IMR-90 (cell line): ENCODE data around the gene HOXD12. TPM values are rescaled to one million over a fixed set of nuclear protein-coding genes. Genes with fewer than 3 reads are reported as not detected.

Experiments
- ATAC-seq: fragments of 200-7000 bp; cut with Tn5 transposase; 2 replicates; pipeline ENCODE4 v1.9.1; 2020; ENCODE audit warnings: low read depth, mild to moderate bottlenecking, moderate library complexity
- BruUV-seq: library from RNA; stranded (reverse); fragments of 400-500 nt; replicated peaks from 2 replicates; lab custom pipeline; 2021; lab: Mats Ljungman, UMichigan
- CTCF ChIA-PET: fragments of 300-600 bp; formaldehyde crosslinking; extraction: SDS; loops from one replicate; lab custom pipeline; 2021; ENCODE audit warnings: antibody characterized with exemption; lab: Yijun Ruan, JAX
- POLR2A ChIA-PET: fragments of 300-600 bp; sonication (Branson Sonifier 250); formaldehyde crosslinking; loops from one replicate; lab custom pipeline; 2022; ENCODE audit warnings: antibody characterized with exemption; ENCODE audit not compliant: unreplicated experiment; lab: Charles Lee
- DNase-seq: peaks from one replicate; pipeline ENCODE4 v3.0.0; 2013
- H2AFZ ChIP-seq: replicated peaks from 2 replicates; pipeline ENCODE3; 2013; ENCODE audit warnings: low read length, mild to moderate bottlenecking; ENCODE audit not compliant: poor library complexity
- H2AK5ac ChIP-seq: 2 replicates; pipeline ENCODE4 v1.6.1; 2013; ENCODE audit warnings: low read depth, low read length, inconsistent platforms
- H2AK9ac ChIP-seq: replicated peaks from 2 replicates; pipeline ENCODE3; 2013; ENCODE audit warnings: mild to moderate bottlenecking, low read depth, low read length, moderate library complexity; ENCODE audit not compliant: poor library complexity
- H2BK120ac ChIP-seq: 2 replicates; pipeline ENCODE4 v1.6.1; 2013; ENCODE audit warnings: low read depth, low read length, inconsistent platforms
- H2BK15ac ChIP-seq: 3 replicates; pipeline ENCODE4 v1.6.1; 2013; ENCODE audit warnings: low read depth, low read length, inconsistent platforms
- H2BK20ac ChIP-seq: 2 replicates; pipeline ENCODE4 v1.6.1; 2013; ENCODE audit warnings: low read depth, mild to moderate bottlenecking, inconsistent platforms, low read length, moderate library complexity
- H2BK5ac ChIP-seq: 2 replicates; pipeline ENCODE4 v1.6.1; 2013; ENCODE audit warnings: mild to moderate bottlenecking, low read depth, low read length, inconsistent platforms; ENCODE audit not compliant: poor library complexity, severe bottlenecking
- H3K14ac ChIP-seq: replicated peaks from 2 replicates; pipeline ENCODE4 v1.6.1; 2013; ENCODE audit warnings: low read depth, low read length, inconsistent platforms
- H3K18ac ChIP-seq: 2 replicates; pipeline ENCODE4 v1.6.1; 2013; ENCODE audit warnings: low read depth, low read length, control low read depth
- H3K23ac ChIP-seq: 2 replicates; pipeline ENCODE4 v1.6.1; 2013; ENCODE audit warnings: low read depth, low read length, inconsistent platforms
- H3K27ac ChIP-seq: 2 replicates; pipeline ENCODE4 v1.5.1; 2013; ENCODE audit warnings: mild to moderate bottlenecking, control low read depth, low read length; ENCODE audit not compliant: insufficient read depth
- H3K27me3 ChIP-seq: 2 replicates; pipeline ENCODE4 v1.6.1; 2013; ENCODE audit warnings: low read length; ENCODE audit not compliant: control insufficient read depth, insufficient read depth
- H3K36me3 ChIP-seq: 2 replicates; pipeline ENCODE4 v1.6.1; 2013; ENCODE audit warnings: low read length, mixed read lengths; ENCODE audit not compliant: control insufficient read depth, insufficient read depth
- H3K4ac ChIP-seq: 2 replicates; pipeline ENCODE4 v1.6.1; 2013; ENCODE audit warnings: low read depth, low read length, inconsistent platforms
- H3K4me1 ChIP-seq: 2 replicates; pipeline ENCODE4 v1.6.1; 2013; ENCODE audit warnings: low read length, mixed read lengths; ENCODE audit not compliant: control insufficient read depth, insufficient read depth
- H3K4me2 ChIP-seq: 2 replicates; pipeline ENCODE4 v1.6.1; 2013; ENCODE audit warnings: low read depth, mild to moderate bottlenecking, control low read depth, low read length, moderate library complexity
- H3K4me3 ChIP-seq: 2 replicates; pipeline ENCODE4 v1.5.1; 2013; ENCODE audit warnings: low read depth, mild to moderate bottlenecking, control low read depth, low read length, moderate library complexity; ENCODE audit not compliant: insufficient read depth
- H3K56ac ChIP-seq: 2 replicates; pipeline ENCODE4 v1.6.1; 2013; ENCODE audit warnings: low read length, inconsistent platforms; ENCODE audit not compliant: insufficient read depth; ENCODE audit errors: extremely low read depth
- H3K79me1 ChIP-seq, 2 experiments: 2 replicates each; pipeline ENCODE4 v1.6.1; 2013; ENCODE audit warnings: low read length in 2 of 2, inconsistent platforms in 1 of 2, low read depth in 1 of 2
- H3K9ac ChIP-seq: 2 replicates; pipeline ENCODE4 v1.6.1; 2013; ENCODE audit warnings: low read depth, low read length, control low read depth
- H3K9me1 ChIP-seq: 2 replicates; pipeline ENCODE4 v1.6.1; 2013; ENCODE audit warnings: low read length, inconsistent platforms; ENCODE audit not compliant: insufficient read depth
- H3K9me3 ChIP-seq: 2 replicates; pipeline ENCODE4 v1.6.1; 2013; ENCODE audit warnings: low read length; ENCODE audit not compliant: control insufficient read depth, insufficient read depth
- H4K20me1 ChIP-seq: 2 replicates; pipeline ENCODE4 v1.6.1; 2013; ENCODE audit warnings: low read length, inconsistent platforms; ENCODE audit not compliant: insufficient read depth
- H4K5ac ChIP-seq: 2 replicates; pipeline ENCODE4 v1.6.1; 2013; ENCODE audit warnings: mild to moderate bottlenecking, low read depth, low read length, control low read depth
- H4K8ac ChIP-seq, 2 experiments: 2 replicates each; pipeline ENCODE4 v1.6.1; 2013; ENCODE audit warnings: low read depth in 2 of 2, low read length in 2 of 2, control low read depth in 1 of 2, inconsistent platforms in 1 of 2
- H4K91ac ChIP-seq: 2 replicates; pipeline ENCODE4 v1.6.1; 2013; ENCODE audit warnings: low read depth, low read length, inconsistent platforms; ENCODE audit not compliant: insufficient read depth
- BHLHE40 ChIP-seq: fragments of 150-350 bp; IDR thresholded peaks from 2 replicates; pipeline ENCODE4 v1.6.1; 2016; ENCODE audit warnings: mild to moderate bottlenecking, low read depth, low read length
- CEBPB ChIP-seq: IDR thresholded peaks from 2 replicates; pipeline ENCODE4 v1.6.1; 2012; ENCODE audit warnings: low read depth, low read length, improper control_type of control experiment
- CHD1 ChIP-seq: IDR thresholded peaks from 2 replicates; pipeline ENCODE4 v1.6.1; 2012; ENCODE audit warnings: low read depth, low read length, improper control_type of control experiment
- FOS ChIP-seq: fragments of 150-350 bp; IDR thresholded peaks from 2 replicates; pipeline ENCODE4 v1.6.1; 2016; ENCODE audit warnings: low read depth, low read length
- MAFK ChIP-seq: IDR thresholded peaks from 2 replicates; pipeline ENCODE4 v1.6.1; 2012; ENCODE audit warnings: low read depth, low read length, improper control_type of control experiment
- MAZ ChIP-seq: IDR thresholded peaks from 2 replicates; pipeline ENCODE4 v1.6.1; 2012; ENCODE audit warnings: low read depth, mild to moderate bottlenecking, low read length, improper control_type of control experiment, moderate library complexity, borderline replicate concordance
- MXI1 ChIP-seq: IDR thresholded peaks from 2 replicates; pipeline ENCODE4 v1.6.1; 2012; ENCODE audit warnings: low read depth, mild to moderate bottlenecking, low read length, moderate library complexity, borderline replicate concordance
- NFE2L2 ChIP-seq: fragments of 150-350 bp; IDR thresholded peaks from 2 replicates; pipeline ENCODE4 v1.6.1; 2016; ENCODE audit warnings: low read depth, mild to moderate bottlenecking, low read length
- POLR2A ChIP-seq: IDR thresholded peaks from 2 replicates; pipeline ENCODE4 v1.6.1; 2012; ENCODE audit warnings: mild to moderate bottlenecking, low read depth, low read length
- RAD21 ChIP-seq: IDR thresholded peaks from 2 replicates; pipeline ENCODE4 v1.6.1; 2012; ENCODE audit warnings: low read length, improper control_type of control experiment
- RCOR1 ChIP-seq: IDR thresholded peaks from 2 replicates; pipeline ENCODE4 v1.6.1; 2012; ENCODE audit warnings: mild to moderate bottlenecking, low read length, improper control_type of control experiment; ENCODE audit not compliant: insufficient replicate concordance
- RFX5 ChIP-seq: IDR thresholded peaks from 2 replicates; pipeline ENCODE4 v1.8.0; 2012; ENCODE audit warnings: low read depth, mild to moderate bottlenecking, low read length, moderate library complexity
- SMC3 ChIP-seq: fragments of 150-350 bp; IDR thresholded peaks from 2 replicates; pipeline ENCODE4 v1.6.1; 2016; ENCODE audit warnings: low read depth, mild to moderate bottlenecking, antibody characterized with exemption, low read length, moderate library complexity
- WGBS, 2 experiments: methylation state at CpG; one replicate each; pipeline versions ENCODE4 v1.1.5 to v1.1.7; 2013; ENCODE audit warnings: missing lambda C conversion rate in 2 of 2; ENCODE audit not compliant: insufficient read length in 1 of 2; ENCODE audit errors: extremely low coverage in 2 of 2; 5-methylcytosine and 5-hydroxymethylcytosine counted together
- dilution Hi-C: fragments of 300-500 bp; cut with HindIII; formaldehyde crosslinking; loops from one replicate; pipeline ENCODE4 v1.14.3; 2018; ENCODE audit warnings: low sequenced_read_pairs; ENCODE audit not compliant: unreplicated experiment
- in situ Hi-C: fragments of 300-500 bp; cut with MboI; formaldehyde crosslinking; loops from 3 replicates; pipeline ENCODE4 v1.14.3; 2019; ENCODE audit warnings: low sequenced_read_pairs, inconsistent platforms, mixed read lengths
- intact Hi-C: fragments of 100-400 bp; cut with micrococcal nuclease; formaldehyde crosslinking; loops from 2 replicates; pipeline ENCODE4 v1.10.0; 2022
- polyA plus RNA-seq, 3 experiments: library from polyadenylated mRNA; depleted of rRNA; stranded (reverse); fragments of >200 nt; gene quantifications; 2 replicates each; pipeline ENCODE4 v1.2.3, GENCODE V29; 2012; ENCODE audit warnings: low replicate concordance in 1 of 3
- total RNA-seq: library from RNA; depleted of rRNA; stranded (reverse); fragments of >200 nt; gene quantifications from 2 replicates; pipeline ENCODE4 v1.2.3, GENCODE V29; 2012
- TF ChIP-seq, protein P1 (sequence below): fragments of 150-350 bp; IDR thresholded peaks from 2 replicates; pipeline ENCODE4 v1.6.1; 2016; ENCODE audit warnings: low read depth, mild to moderate bottlenecking, low read length, moderate library complexity, borderline replicate concordance
- TF ChIP-seq, protein P2 (sequence below): conservative IDR thresholded peaks from 2 replicates; pipeline ENCODE4 v1.5.1; 2012; ENCODE audit warnings: mild to moderate bottlenecking, low read depth, low read length, improper control_type of control experiment
- TF ChIP-seq, protein P3 (sequence below): fragments of 150-350 bp; IDR thresholded peaks from 2 replicates; pipeline ENCODE4 v1.6.1; 2017; ENCODE audit warnings: mild to moderate bottlenecking, antibody characterized with exemption, low read length, low read depth

The HOXD12 gene
- total and polyA plus RNA-seq, 2 of the 4 experiments (the other 2 are of a cell fraction): not detected

GRCh38 chr2:176093898-176094249 lies 5.7 kb upstream of the HOXD12 start:
- dilution Hi-C loops: no loop called here
- H3K4me3 ChIP-seq: no peak overlapping the region
- ATAC-seq (no peak), DNase-seq (no peak)
- H2BK20ac ChIP-seq: no peak overlapping the region
- no peaks in the 10 kb centered on the region for H4K20me1 ChIP-seq
- no peak overlapping the region for H2BK120ac ChIP-seq
- no CpG with 5 or more reads among the region's 8 CpGs for WGBS, 2 experiments
- H2BK15ac ChIP-seq: no peak overlapping the region
- no peaks in the 10 kb centered on the region for H3K9me1 ChIP-seq
- no peak overlapping the region for H4K5ac ChIP-seq
- CTCF ChIA-PET: interaction anchor here (1.5 kb wide), 1 partner anchor 404 kb away, joined by 5 read pairs; no protein-coding TSS in a partner anchor
- no peaks in the 10 kb centered on the region for H3K79me1 ChIP-seq
- H3K9me3 ChIP-seq: peaks cover 9% of the 10 kb centered on the region
- H4K8ac ChIP-seq: no peak overlapping the region
- no peak overlapping the region for H3K4me2 ChIP-seq
- no peak overlapping the region for H2BK5ac ChIP-seq
- H3K23ac ChIP-seq: no peak overlapping the region
- in situ Hi-C loops: loop anchor here (10.0 to 25.0 kb wide), 4 partner anchors 409 to 1357 kb away; no protein-coding TSS in a partner anchor
- no peak overlapping the region for H3K4ac ChIP-seq
- no peak overlapping the region for H2AK9ac ChIP-seq
- no TSS peak for BruUV-seq
- no peak overlapping the region for H3K14ac ChIP-seq
- POLR2A ChIA-PET: no interaction called here
- H3K18ac ChIP-seq: no peak overlapping the region
- H3K4me1 ChIP-seq: peaks cover 3% of the 10 kb centered on the region; the same call in 1 of the 2 replicates
- H3K27me3 ChIP-seq: peaks cover 91% of the 10 kb centered on the region
- TF ChIP-seq FOS (no peak), CEBPB (no peak), POLR2A (no peak), MAFK (no peak), RFX5 (no peak), MXI1 (no peak), NFE2L2 (no peak), BHLHE40 (no peak), SMC3 (no peak), RAD21 (no peak), RCOR1 (no peak), CHD1 (no peak), MAZ (no peak)
- TF ChIP-seq, protein P1, sequence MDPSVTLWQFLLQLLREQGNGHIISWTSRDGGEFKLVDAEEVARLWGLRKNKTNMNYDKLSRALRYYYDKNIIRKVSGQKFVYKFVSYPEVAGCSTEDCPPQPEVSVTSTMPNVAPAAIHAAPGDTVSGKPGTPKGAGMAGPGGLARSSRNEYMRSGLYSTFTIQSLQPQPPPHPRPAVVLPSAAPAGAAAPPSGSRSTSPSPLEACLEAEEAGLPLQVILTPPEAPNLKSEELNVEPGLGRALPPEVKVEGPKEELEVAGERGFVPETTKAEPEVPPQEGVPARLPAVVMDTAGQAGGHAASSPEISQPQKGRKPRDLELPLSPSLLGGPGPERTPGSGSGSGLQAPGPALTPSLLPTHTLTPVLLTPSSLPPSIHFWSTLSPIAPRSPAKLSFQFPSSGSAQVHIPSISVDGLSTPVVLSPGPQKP: no peak
- TF ChIP-seq, protein P2, sequence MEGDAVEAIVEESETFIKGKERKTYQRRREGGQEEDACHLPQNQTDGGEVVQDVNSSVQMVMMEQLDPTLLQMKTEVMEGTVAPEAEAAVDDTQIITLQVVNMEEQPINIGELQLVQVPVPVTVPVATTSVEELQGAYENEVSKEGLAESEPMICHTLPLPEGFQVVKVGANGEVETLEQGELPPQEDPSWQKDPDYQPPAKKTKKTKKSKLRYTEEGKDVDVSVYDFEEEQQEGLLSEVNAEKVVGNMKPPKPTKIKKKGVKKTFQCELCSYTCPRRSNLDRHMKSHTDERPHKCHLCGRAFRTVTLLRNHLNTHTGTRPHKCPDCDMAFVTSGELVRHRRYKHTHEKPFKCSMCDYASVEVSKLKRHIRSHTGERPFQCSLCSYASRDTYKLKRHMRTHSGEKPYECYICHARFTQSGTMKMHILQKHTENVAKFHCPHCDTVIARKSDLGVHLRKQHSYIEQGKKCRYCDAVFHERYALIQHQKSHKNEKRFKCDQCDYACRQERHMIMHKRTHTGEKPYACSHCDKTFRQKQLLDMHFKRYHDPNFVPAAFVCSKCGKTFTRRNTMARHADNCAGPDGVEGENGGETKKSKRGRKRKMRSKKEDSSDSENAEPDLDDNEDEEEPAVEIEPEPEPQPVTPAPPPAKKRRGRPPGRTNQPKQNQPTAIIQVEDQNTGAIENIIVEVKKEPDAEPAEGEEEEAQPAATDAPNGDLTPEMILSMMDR: no peak
- TF ChIP-seq, protein P3, sequence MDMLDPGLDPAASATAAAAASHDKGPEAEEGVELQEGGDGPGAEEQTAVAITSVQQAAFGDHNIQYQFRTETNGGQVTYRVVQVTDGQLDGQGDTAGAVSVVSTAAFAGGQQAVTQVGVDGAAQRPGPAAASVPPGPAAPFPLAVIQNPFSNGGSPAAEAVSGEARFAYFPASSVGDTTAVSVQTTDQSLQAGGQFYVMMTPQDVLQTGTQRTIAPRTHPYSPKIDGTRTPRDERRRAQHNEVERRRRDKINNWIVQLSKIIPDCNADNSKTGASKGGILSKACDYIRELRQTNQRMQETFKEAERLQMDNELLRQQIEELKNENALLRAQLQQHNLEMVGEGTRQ: no peak
- no peak overlapping the region for H3K27ac ChIP-seq
- no peak overlapping the region for H3K9ac ChIP-seq
- no peak overlapping the region for H2AFZ ChIP-seq
- no peak overlapping the region for H2AK5ac ChIP-seq
- H4K91ac ChIP-seq: no peak overlapping the region
- no peak overlapping the region for H3K56ac ChIP-seq
- H3K36me3 ChIP-seq: no peaks in the 10 kb centered on the region
- intact Hi-C loops: loop anchor here (10.0 kb wide), 1 partner anchor 1389 kb away; no protein-coding TSS in a partner anchor
